ENCODE results near the gene PLEKHJ1. TPM values are rescaled to one million over a fixed set of nuclear protein-coding genes. Genes with fewer than 3 reads are reported as not detected.
"Not testable (repeated sequence)": the region's sequence is repeated elsewhere in the genome, so short reads cannot be mapped to it uniquely, and the experiment has no call there.

Gene PLEKHJ1
- total RNA-seq, 1 experiment from 2014 or later: 79.5 TPM

- no peak for DNase-seq (ENCODE audit: low read depth)
Observed at GRCh38 chr19:2221918-2222317, 14.2 kb downstream of the PLEKHJ1 start.

DNA sequence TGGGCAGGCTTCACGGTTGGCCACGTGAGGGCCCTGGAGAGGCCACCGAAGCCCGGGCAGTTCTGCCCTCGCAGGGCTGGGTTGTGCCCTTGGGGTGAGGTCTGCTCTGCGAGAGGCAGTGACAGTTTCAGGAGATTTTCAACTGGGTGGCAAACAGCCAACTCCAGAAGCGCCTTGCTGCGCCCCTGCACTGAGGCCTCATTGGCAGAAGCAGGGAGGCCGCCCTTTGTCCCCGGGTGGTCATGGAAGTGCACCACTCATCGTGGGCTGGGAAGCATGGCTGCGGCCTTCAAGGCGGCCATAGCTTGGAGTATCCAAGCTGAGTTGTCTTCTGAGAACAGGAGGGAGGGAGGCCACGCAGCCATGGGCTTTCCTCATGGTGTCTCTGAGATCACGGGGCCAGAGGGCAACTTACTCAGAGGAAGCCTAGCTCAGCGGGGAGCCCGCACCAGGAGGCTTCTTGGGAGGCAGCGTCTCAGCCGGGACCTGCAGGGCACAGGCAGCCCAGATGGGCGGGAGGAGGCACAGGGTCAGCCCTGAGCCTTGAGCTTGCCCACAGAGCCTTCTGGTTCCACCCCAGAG is 14.8 kb downstream of the PLEKHJ1 start:
- DNase-seq (ENCODE audit: low read depth): no peak

DNA sequence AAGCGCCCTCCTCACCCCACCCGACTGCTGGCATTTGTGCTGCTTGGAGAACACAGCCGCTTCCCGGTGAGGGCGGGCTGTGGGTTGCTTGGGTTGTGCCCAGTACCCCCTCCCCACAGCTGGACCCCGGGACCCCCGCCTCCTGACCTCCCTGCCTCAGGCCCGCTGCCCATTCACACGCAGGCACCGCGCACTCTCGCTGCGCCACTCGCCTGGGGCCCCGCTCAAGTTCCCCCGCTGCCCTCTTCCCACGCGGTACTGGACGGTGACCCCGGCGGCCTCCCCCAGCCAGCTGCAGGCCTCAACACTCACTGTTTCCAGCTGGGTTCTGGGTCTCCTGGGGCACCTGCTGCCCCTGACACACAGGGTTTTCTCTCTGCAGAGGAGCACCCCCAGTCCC is 16.4 kb downstream of the PLEKHJ1 start:
- DNase-seq (ENCODE audit: low read depth): no peak

GRCh38 chr19:2217591-2217990 is 18.5 kb downstream of the PLEKHJ1 start:
- no peak for DNase-seq (ENCODE audit: low read depth)

DNA sequence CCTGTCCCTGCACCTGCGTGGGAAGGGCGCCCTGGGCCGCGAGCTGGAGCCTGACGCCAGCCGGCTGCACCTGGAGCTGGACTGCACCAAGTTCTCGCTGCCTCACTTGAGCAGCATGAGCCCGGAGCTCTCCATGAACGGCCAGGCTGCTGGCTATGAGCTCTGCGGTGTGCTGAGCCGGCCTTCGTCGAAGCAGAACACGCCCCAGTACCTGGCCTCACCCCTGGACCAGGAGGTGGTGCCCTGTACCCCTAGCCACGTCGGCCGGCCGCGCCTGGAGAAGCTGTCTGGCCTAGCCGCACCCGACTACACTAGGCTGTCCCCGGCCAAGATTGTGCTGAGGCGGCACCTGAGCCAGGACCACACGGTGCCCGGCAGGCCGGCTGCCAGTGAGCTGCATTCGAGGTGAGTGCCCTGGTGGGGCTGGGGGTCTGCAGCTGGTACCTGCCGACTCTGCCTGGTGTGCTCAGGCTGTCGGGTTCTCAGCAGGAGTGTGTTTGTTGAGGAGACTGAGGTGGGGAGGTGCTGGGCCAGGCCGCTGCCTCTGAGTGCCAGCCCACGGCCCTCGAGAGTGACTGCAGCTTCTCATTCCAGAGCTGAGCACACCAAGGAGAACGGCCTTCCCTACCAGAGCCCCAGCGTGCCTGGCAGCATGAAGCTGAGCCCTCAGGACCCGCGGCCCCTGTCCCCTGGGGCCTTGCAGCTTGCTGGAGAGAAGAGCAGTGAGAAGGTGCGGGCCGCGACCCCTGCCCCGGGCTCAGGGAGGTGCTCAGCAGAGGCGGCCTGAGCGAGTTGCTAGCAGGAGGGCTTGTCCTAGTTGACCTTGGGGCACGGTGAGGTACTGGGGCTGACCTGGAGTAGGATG is 19.5 kb downstream of the PLEKHJ1 start:
- no peak for DNase-seq (ENCODE audit: low read depth)

DNA sequence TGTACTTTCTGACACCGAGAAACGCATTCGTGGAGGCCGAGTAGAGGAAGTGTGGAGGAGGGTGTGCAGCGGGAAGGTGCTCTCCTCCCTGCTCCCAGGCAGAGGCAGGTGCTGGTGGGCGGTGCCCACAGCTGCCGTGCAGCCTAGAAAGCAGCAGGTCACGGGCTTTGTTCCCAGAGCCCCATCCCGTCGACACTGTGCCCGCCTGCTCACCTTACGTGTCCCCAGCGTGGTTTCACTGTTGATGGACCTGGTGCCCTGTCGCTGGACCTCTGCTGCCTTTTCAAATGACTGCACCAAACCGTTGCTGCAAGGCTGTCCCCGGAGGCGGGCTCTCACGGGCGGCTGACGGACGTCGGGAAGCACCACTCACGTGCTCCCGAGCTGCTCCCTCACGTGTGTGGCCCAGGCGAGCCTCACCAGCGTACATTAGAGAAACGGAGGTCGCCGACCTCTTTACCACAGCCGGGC is 20.8 kb downstream of the PLEKHJ1 start:
- DNase-seq (ENCODE audit: low read depth): no peak

DNA sequence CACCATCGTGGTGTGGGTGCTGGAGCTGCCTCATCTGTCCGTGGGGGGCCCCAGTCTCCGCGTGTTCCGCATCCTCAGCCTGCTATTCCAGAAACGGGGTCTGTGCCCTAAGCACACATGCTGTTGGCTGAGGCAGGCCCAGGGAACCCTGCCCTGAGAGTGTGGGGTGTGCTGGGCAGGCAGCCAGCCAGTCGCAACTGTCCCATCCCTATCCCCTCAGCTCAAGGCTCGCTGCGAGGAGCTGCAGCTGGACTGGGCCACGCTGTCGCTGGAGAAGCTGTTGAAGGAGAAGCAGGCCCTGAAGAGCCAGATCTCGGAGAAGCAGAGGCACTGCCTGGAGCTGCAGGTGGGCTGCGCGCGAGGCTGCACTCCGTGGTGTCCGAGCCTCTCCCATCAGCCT is 21.9 kb downstream of the PLEKHJ1 start:
- DNase-seq (ENCODE audit: low read depth): no peak

- no peak for DNase-seq (ENCODE audit: low read depth)
Observed at GRCh38 chr19:2213799-2214198, 22.3 kb downstream of the PLEKHJ1 start.

GRCh38 chr19:2212861-2213711 is 23.0 kb downstream of the PLEKHJ1 start:
- DNase-seq (ENCODE audit: low read depth): no peak

DNA sequence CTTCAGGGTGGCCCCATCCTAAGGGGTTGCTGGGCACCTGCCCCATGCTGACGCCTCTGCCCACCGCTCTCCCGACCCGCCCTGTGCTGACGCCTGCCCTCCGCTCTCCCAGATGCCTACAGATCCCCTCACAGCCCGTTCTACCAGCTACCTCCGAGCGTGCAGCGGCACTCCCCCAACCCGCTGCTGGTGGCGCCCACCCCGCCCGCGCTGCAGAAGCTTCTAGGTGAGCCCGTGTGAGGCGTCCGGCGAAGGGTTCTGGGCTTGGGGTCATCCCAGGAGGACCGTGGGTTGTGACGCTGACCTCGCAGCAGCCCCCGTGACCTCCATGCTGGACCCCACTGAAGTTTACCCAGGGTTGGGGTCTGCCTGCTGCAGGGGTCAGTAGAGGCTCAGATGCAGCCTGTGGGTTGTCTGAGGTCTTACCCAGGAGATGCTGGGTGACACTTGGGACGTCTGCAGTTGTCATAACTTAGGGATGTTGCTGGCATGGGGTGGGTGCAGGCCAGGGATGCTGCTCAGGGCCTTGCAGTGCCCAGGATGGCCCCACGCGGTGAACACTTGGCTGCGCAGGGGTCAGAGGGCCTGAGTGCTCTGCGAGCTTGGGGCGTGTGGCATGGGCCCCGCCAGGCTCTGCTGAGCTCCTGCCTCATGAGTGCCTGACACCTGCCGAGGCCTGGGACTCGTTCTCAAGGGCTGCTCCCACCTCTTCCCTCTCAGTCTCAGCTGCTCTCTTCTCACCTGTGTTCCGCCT is 25.0 kb downstream of the PLEKHJ1 start:
- DNase-seq (ENCODE audit: low read depth): no peak

DNA sequence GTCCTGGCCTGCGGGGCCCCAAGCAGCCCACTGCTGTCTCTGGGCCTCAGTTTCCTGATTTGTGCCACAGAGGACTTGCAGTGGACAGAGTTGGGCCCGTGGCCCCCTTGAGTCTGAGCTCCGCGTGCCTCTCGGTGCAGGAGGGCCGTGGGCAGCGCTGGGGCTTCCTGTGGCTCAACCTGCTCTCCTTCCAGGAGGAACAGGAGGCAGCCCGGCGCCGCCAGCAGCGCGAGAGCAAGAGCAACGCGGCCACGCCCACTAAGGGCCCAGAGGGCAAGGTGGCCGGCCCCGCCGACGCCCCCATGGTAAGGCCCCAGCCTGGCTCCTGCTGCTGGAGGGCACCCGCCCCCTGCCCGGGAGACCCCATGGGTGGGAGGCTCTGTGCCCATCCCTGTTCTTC is 25.9 kb downstream of the PLEKHJ1 start:
- no peak for DNase-seq (ENCODE audit: low read depth)

- DNase-seq (ENCODE audit: low read depth): no peak
Observed at GRCh38 chr19:2209408-2209807, 26.7 kb downstream of the PLEKHJ1 start.

- no peak for DNase-seq (ENCODE audit: low read depth)
Observed at GRCh38 chr19:2208975-2209374, 27.2 kb downstream of the PLEKHJ1 start.

GRCh38 chr19:2207991-2208860 is 27.9 kb downstream of the PLEKHJ1 start:
- no peak for DNase-seq (ENCODE audit: low read depth)

DNA sequence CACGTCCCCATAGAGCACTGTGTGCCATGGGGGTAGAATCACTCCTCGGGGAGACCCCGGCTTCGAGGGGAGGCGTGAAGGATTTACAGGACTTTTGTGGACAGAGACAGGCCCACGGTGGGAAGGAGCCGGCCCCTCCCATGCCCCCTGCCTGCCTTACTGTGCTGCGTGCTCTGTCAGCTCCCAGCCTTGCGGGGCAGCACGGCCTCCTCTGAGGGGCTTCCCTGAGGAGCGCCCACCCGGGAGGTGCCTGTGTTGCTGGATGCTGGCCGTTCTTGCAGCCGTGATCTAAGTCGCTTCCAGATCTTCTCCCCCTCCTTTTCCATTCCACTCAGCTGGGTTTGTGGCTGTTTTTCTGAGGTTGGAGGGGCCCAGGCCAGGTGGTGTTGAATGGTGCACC is 29.1 kb downstream of the PLEKHJ1 start:
- DNase-seq (ENCODE audit: low read depth): no peak

GRCh38 chr19:2202366-2202765 is 33.8 kb downstream of the PLEKHJ1 start:
- no peak for DNase-seq (ENCODE audit: low read depth)

DNA sequence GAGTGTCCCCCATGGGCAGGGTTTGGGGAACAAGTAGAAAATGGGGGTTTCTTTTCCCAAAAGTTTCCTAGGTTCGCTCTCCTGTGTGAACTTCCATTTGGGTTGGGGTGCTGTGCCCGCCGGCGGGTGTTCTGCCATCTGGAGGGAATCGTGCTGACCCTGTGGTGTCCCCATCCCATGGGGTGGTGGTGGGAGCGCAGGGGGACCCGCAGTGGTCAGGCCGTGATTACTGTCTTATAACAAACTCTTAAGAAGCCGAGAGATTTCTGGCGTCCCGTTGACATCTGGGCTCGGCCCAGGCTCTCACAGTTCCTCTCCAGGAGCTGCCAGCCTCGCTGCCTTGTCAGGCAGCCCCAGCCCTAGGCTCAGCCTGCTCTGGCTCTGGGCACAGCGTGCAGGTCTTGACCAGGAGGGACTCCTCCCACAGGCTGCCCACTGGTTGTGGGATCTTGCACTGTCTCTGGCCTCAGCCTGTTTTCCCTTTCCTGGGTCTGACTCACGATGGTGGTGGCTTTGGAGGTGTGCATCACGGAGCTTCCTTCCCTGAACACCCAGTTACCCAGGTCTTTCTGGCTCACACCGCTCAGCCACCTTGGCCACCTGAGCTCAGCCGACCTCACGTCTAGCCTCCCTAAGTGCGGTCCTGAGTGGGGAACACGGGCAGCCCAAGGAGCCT is 34.5 kb downstream of the PLEKHJ1 start:
- DNase-seq (ENCODE audit: low read depth): peak; percentile 14

- DNase-seq (ENCODE audit: low read depth): not testable (repeated sequence)
Observed at GRCh38 chr19:2200624-2201294, 35.4 kb downstream of the PLEKHJ1 start.

DNA sequence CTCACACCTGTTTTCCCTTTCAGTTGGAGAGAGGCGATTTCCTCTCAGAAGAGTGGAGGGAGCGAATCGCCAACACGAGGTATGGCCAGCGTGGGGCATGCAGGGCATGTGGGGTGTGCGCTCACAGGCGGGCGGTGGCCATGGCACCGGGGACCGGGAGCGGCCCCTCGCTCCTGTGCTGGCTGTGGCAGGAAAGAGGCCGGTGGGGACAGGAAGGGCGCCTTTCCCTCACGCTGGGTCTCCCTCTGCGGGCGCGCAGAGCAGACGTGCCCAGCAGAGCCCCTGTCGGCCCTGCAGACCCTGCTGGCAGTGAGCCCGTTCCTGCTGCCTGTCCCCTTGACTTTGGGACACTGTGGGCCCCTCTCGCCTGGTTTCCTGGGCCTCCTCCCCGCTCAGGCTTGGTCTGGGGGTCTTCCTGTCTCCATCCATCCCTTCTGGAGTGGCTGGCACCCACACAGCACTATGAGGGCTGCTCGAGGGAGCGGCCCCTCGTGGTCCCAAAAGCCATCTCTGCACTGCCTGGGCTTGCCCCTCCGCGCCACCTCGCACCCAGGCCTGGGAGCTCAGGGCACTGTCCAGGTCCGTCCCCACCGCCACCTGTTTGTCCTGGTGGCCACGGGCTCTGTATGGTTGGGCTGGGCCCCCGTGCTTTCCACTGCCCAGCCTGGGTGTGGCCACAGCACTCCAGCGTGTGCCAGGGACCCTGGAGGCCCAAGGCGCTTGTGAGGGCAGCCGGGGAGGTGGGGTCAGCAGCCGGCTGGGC is 36.1 kb downstream of the PLEKHJ1 start:
- DNase-seq (ENCODE audit: low read depth): no peak

All from M059J (cell line).